Lung microvascular endothelial cell (primary cell): ENCODE measurements around the gene LRRC45. TPM values are rescaled to one million over a fixed set of nuclear protein-coding genes. Genes with fewer than 3 reads are reported as not detected.

Experiments used
- DNase-seq, 2 donors: peaks; one replicate each; pipeline versions ENCODE4 v3.0.0 to v3.0.0-alpha.2; 2010; ENCODE audit warnings: low read depth in 2 of 2
- total RNA-seq: library from RNA; depleted of rRNA; stranded (reverse); fragments of >200 nt; gene quantifications from 2 replicates; pipeline ENCODE4 v1.2.1, GENCODE V29; 2014

Gene LRRC45
- total RNA-seq, 1 donor from 2014 or later: 8.3 TPM

GRCh38 chr17:82018989-82019689 lies 4.0 kb upstream of the LRRC45 start:
- no peak for DNase-seq

- peak; percentile 50 to 70 for DNase-seq
Measured at GRCh38 chr17:82019690-82020571, 3.2 kb upstream of the LRRC45 start.

- no peak for DNase-seq
Measured at GRCh38 chr17:82020572-82021106, 2.5 kb upstream of the LRRC45 start.

- DNase-seq: peak; percentile 82 to 89
Measured at GRCh38 chr17:82021107-82021899, 1.8 kb upstream of the LRRC45 start.

- no peak for DNase-seq
Measured at GRCh38 chr17:82021900-82022309, 1.2 kb upstream of the LRRC45 start.

GRCh38 chr17:82022310-82022980 lies 660 bp upstream of the LRRC45 start, which contains the start of gene CENPX:
CENPX (minus strand) TSS chr17:82022878; CDS start chr17:82022861, 17 bp downstream.
- DNase-seq: peak in 1 of 2 donors; percentile 19

- peak; percentile 22 to 23 for DNase-seq
Measured at GRCh38 chr17:82023447-82024241, 539 bp downstream of the LRRC45 start.

GRCh38 chr17:82024859-82025258 lies 1.8 kb downstream of the LRRC45 start:
- no peak for DNase-seq

GRCh38 chr17:82025401-82026107 lies 2.4 kb downstream of the LRRC45 start:
- DNase-seq: no peak

GRCh38 chr17:82028246-82028645 lies 5.1 kb downstream of the LRRC45 start:
- no peak for DNase-seq

GRCh38 chr17:82028966-82029365 lies 5.9 kb downstream of the LRRC45 start:
- no peak for DNase-seq

GRCh38 chr17:82029391-82029790 lies 6.3 kb downstream of the LRRC45 start:
- no peak for DNase-seq

GRCh38 chr17:82029990-82030469 lies 6.9 kb downstream of the LRRC45 start:
- no peak for DNase-seq

- peak; percentile 88 to 90 for DNase-seq
Measured at GRCh38 chr17:82030470-82031302, 7.6 kb downstream of the LRRC45 start.

GRCh38 chr17:82031303-82031884 lies 8.3 kb downstream of the LRRC45 start, which contains the start of gene RAC3:
RAC3 (plus strand) TSS chr17:82031678; CDS start chr17:82031762, 84 bp downstream.
- peak; percentile 33 to 63 for DNase-seq

GRCh38 chr17:82031885-82032627 lies 9.0 kb downstream of the LRRC45 start:
- no peak for DNase-seq
